Activated naive CD8-positive, alpha-beta T cell treated with anti-CD3 and anti-CD28 coated beads, Interleukin-2, amount 50 U/mL, for 24 hours (primary cell): Measurements from ENCODE around the gene CDKL2.

Experiments used
- ATAC-seq: fragments of 150-1000 bp; cut with Tn5 transposase; one replicate; pipeline ENCODE4 v1.10.0; 2021
- DNase-seq: peaks from one replicate; pipeline ENCODE4 v3.0.0; 2021
- H3K27ac Mint-ChIP-seq: one replicate; pipeline ENCODE4 v1.8.0; 2021; ENCODE audit warnings: mild to moderate bottlenecking, mixed read lengths
- H3K27me3 Mint-ChIP-seq: one replicate; pipeline ENCODE4 v1.8.0; 2021; ENCODE audit warnings: mixed read lengths
- H3K36me3 Mint-ChIP-seq: one replicate; pipeline ENCODE4 v1.8.0; 2021; ENCODE audit warnings: low read depth, mixed read lengths
- H3K4me1 Mint-ChIP-seq: one replicate; pipeline ENCODE4 v1.8.0; 2021; ENCODE audit warnings: mixed read lengths
- H3K4me3 Mint-ChIP-seq: one replicate; pipeline ENCODE4 v1.8.0; 2021; ENCODE audit warnings: mild to moderate bottlenecking, moderate library complexity, mixed read lengths
- H3K9me3 Mint-ChIP-seq: one replicate; pipeline ENCODE4 v1.8.0; 2021; ENCODE audit warnings: mixed read lengths

Gene CDKL2

DNA sequence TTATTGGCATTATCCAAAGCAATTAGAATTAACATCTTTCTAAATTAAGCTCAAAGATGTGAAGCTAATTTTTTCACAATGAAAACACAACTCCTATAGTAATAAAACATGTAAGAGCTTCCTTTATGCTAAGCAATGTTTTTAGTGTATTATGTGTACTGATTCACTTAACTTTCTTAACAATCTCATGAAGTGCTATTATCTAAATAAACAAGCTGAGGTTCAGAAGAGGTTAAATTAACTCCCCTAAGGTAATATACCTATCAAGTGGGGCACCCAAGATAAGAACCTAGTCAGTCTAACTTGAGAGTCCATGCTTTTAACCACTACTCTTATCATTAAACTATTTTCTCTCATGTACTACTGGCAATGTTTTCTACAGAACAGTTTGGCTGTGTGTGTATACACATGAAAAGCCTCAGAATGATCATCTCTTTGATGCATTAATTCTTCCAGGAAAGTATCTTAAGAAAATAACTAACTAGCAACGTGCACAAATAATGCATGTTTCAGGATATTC lies 29.2 kb upstream of the CDKL2 start:
- Mint-ChIP-seq H3K36me3 (peaks cover 66% of the 10 kb centered on the region), H3K27ac (no peak overlapping the region), H3K9me3 (no peaks in the 10 kb centered on the region), H3K27me3 (no peaks in the 10 kb centered on the region), H3K4me1 (peaks cover 66% of the 10 kb centered on the region), H3K4me3 (no peak overlapping the region)
- DNase-seq (no peak), ATAC-seq (no peak)

DNA sequence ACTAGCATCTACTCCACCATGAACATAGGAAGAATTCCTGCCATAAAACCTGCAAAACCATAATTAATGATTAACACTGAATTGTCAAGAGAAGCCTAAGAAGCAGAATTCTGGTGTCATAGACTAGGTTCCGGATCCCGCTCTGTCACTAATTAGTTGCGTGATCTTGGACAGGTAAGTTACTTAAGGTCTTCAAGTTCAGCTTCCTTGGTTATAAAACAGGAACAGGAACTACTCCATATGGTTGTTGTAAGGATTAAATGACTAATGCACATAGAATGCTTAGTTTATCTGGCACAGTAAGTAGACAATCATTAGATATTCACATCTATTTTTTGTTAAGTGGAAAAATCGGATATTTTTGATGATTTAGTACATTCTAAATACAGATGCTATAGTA lies 28.5 kb upstream of the CDKL2 start:
- no peak for DNase-seq
- peaks cover 73% of the 10 kb centered on the region for H3K36me3 Mint-ChIP-seq
- H3K27ac Mint-ChIP-seq: peak overlapping the region; percentile 43

DNA sequence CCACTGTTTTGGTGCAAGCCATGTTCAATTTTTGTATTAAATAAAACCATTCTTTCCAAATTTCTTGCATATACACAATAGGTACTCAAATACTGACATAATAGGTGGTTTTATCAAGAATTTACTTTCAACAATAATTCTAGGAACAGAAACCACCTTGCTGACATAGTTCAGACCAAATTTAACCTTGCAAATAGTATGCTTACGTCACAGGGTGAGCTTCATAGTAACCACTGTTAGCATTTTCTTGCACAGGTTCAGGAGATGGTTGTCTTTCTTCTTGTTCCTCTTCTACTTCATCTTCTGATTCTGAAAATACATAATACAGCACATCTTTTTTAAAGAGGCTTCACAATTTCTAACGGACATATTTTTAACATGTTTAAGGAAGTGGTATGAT lies 25.2 kb upstream of the CDKL2 start:
- peak overlapping the region; percentile 77 for H3K27ac Mint-ChIP-seq
- no peak for DNase-seq
- peak; percentile 75 for ATAC-seq
- peaks cover 76% of the 10 kb centered on the region for H3K36me3 Mint-ChIP-seq
- peaks cover 72% of the 10 kb centered on the region for H3K4me1 Mint-ChIP-seq
- H3K4me3 Mint-ChIP-seq: peak overlapping the region; percentile 34
- no peaks in the 10 kb centered on the region for H3K9me3 Mint-ChIP-seq
- H3K27me3 Mint-ChIP-seq: no peaks in the 10 kb centered on the region

More for the DNA sequence above, 28.5 kb upstream of the CDKL2 start:
- Mint-ChIP-seq H3K27me3 (no peaks in the 10 kb centered on the region), H3K9me3 (no peaks in the 10 kb centered on the region), H3K4me1 (peaks cover 68% of the 10 kb centered on the region), H3K4me3 (no peak overlapping the region)
- ATAC-seq: no peak

DNA sequence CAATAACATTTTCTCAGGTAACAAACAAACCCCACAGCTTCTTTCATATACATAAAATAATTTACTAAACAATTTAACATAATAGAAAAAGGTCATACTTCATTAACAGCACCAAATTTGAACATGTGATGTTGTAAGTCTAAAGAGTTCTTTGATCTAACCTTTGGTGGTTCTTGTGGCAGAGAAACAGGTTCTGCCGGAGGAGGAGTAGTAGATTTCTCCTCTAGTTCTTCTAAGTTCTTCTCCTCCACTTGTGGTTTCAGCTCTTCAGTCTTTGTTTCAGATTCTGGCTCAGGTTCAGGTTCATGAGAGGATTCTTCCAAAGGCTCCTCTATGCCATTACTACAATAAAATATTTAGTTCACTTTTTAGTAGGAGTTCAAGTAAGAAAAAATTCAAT lies 24.6 kb upstream of the CDKL2 start:
- no peak for DNase-seq
- H3K27me3 Mint-ChIP-seq: no peaks in the 10 kb centered on the region
- H3K36me3 Mint-ChIP-seq: peaks cover 75% of the 10 kb centered on the region
- peak overlapping the region; percentile 36 for H3K4me3 Mint-ChIP-seq
- H3K27ac Mint-ChIP-seq: peak overlapping the region; percentile 77
- H3K9me3 Mint-ChIP-seq: no peaks in the 10 kb centered on the region
- ATAC-seq: peak; percentile 21
- peaks cover 70% of the 10 kb centered on the region for H3K4me1 Mint-ChIP-seq

DNA sequence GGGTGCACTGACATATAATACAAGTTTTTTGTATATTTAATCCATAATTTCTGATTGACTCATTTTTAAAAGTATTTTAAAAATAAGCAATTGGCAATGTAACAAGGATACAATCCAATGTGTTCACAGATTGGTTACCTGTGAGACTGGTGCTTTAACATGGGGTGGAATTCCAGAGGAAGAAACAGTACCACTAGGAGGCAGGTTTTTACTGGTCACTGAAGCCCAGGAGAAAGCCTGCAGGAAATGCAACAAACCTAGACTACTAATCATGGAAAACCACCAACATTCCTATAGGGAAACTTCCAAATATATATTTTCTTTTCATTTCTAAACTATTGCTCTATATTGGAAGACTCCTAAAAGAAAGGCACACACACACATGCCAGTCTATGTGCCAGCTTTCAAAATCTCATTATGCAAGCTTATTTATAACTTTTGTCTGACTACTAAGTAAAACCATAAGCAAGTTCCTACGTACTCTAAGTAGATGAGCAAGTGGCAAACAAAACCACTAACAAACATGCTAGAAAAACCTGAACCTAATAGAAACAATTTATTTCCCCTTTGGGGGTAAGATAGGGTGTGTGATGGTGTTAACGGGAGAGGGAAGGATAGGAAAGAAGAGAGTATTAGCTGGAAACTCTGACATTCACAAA lies 23.6 kb upstream of the CDKL2 start:
- Mint-ChIP-seq H3K27me3 (no peaks in the 10 kb centered on the region), H3K4me1 (peaks cover 66% of the 10 kb centered on the region), H3K9me3 (no peaks in the 10 kb centered on the region), H3K4me3 (no peak overlapping the region), H3K36me3 (peaks cover 72% of the 10 kb centered on the region), H3K27ac (peak overlapping the region; percentile 77)
- DNase-seq (no peak), ATAC-seq (peak; percentile 50)

DNA sequence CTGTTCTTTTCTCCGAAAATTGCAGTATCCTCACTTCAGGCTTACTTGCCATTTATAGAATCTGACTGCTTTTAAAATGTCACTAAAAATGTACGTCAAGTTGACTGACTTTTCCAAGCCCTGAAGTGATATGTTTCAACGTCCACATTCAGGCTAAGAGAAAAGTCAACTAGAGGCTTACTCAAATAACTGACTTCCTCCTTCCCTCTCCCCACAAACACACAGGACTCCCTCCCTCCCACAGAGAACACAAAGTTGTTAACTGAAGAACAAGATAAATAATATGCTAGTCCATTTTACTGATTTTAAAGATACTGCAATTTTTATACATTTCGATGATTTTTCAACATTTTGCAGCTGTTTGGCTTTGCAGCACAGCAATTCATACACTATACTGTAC lies 13.8 kb upstream of the CDKL2 start:
- no peak for DNase-seq
- H3K4me1 Mint-ChIP-seq: peaks cover 9% of the 10 kb centered on the region
- H3K9me3 Mint-ChIP-seq: no peaks in the 10 kb centered on the region
- no peak for ATAC-seq
- no peaks in the 10 kb centered on the region for H3K27me3 Mint-ChIP-seq
- H3K27ac Mint-ChIP-seq: no peak overlapping the region
- no peak overlapping the region for H3K4me3 Mint-ChIP-seq
- H3K36me3 Mint-ChIP-seq: peaks cover 62% of the 10 kb centered on the region

DNA sequence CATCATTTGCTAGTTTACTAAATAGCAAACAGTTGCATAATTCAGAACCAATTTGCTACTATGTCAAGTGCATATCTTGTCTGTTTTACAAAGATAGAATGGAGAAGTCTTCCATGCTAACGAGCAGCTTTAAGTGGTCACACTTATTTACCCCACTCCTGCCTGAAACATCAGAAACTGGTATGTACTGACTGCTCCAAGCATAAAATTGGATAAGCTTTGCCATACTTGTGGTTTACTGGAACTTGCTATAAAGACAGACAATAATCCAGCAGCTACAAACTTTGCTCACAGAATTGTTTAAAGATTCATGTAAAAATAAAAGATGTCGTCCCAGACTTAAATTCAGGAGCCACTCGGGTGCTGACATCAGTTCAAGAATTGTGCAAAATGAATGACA lies 13.3 kb upstream of the CDKL2 start:
- Mint-ChIP-seq H3K4me1 (peaks cover 9% of the 10 kb centered on the region), H3K4me3 (no peak overlapping the region), H3K27ac (no peak overlapping the region), H3K9me3 (no peaks in the 10 kb centered on the region), H3K27me3 (no peaks in the 10 kb centered on the region), H3K36me3 (peaks cover 59% of the 10 kb centered on the region)
- ATAC-seq (no peak), DNase-seq (no peak)

DNA sequence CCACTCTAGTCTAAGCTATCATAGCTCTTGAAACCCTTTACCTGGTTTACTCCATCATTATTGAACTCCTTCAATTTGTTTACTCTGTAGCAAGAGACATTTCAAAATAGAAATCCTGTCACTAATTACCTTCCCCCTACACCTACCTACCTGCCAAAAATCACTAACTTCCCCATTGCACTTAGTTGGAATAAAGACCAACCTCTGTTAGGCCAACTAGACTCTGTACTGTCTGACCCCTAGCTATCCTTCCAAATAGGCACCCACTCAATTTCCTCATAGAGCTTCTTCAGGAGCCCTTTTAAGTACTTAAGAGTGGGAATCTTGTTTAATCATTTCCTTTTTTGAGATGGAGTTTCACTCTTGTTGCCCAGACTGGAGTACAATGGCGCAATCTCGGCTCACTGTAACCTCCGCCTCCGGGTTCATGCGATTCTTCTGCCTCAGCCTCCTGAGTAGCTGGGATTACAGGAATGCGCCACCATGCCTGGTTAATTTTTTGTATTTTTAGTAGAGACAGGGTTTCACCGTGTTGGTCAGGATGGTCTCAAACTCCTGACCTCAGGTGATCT lies 8.9 kb upstream of the CDKL2 start:
- H3K27ac Mint-ChIP-seq: peak overlapping the region; percentile 56
- H3K4me3 Mint-ChIP-seq: no peak overlapping the region
- H3K27me3 Mint-ChIP-seq: no peaks in the 10 kb centered on the region
- ATAC-seq (no peak), DNase-seq (no peak)
- peaks cover 23% of the 10 kb centered on the region for H3K36me3 Mint-ChIP-seq
- H3K9me3 Mint-ChIP-seq: no peaks in the 10 kb centered on the region
- peaks cover 7% of the 10 kb centered on the region for H3K4me1 Mint-ChIP-seq

DNA sequence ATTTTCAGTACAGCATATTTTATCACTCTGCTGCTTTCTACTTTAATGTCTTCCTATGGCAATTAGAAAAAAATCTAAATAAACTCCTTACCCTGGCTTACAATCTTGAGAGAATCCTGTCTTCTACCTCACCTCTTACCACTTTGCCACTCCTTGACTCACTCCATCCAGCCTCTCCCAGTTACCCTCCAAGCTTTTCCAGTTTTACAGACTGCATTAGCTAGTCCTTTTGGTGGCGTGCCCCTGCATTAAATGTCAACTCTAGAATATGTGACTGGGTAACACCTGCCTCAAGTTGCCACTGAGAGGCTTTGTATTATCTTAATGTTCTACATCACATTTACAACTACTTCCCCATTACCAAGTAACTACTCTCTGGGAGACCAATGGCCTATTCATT lies 7.5 kb upstream of the CDKL2 start:
- ATAC-seq (no peak), DNase-seq (no peak)
- Mint-ChIP-seq H3K27ac (peak overlapping the region; percentile 5), H3K27me3 (no peaks in the 10 kb centered on the region), H3K4me3 (no peak overlapping the region), H3K9me3 (no peaks in the 10 kb centered on the region), H3K4me1 (peaks cover 13% of the 10 kb centered on the region), H3K36me3 (peaks cover 14% of the 10 kb centered on the region)

DNA sequence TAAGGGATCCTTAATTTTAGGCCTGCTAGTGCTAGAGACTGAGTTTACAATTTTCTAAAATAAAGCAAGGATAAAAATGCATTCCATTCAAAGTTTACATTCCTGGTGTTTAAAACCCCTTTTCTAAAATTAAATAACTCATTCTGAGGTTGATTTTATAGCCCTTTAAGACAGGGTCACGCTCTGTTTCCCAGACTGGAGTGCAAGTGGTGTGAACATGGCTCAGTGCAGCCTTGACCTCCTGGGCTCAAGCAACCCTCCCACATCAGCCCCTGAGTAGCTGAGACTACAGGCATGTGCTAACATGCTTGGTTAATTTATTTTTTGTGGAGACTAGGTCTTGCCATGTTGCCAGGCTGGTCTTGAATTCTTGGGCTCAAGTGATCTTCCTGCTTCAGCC lies 6.8 kb upstream of the CDKL2 start:
- DNase-seq: no peak
- Mint-ChIP-seq H3K4me3 (no peak overlapping the region), H3K9me3 (no peaks in the 10 kb centered on the region)

DNA sequence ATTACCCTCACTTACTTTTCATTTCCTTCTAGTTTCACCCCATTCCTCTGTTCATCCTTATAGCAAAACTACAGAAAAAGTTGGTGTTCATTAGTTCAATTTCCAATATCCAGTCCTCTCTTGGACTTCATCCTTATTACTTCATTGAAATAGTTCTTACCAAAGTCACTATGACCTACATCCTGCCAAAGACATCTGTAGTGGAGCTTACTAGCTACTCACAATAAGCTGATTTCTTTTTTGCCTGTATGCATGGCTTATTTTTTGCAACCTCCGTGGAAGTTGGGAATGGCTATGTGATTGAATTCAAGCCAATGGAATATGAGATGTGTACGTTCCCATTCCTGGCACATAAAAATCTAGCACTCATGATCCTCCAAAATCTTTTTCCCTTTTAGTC lies 4.6 kb upstream of the CDKL2 start:
- ATAC-seq: no peak
- H3K4me1 Mint-ChIP-seq: peaks cover 22% of the 10 kb centered on the region
- no peak overlapping the region for H3K27ac Mint-ChIP-seq
- DNase-seq: no peak
- no peak overlapping the region for H3K4me3 Mint-ChIP-seq
- H3K36me3 Mint-ChIP-seq: peaks cover 3% of the 10 kb centered on the region
- no peaks in the 10 kb centered on the region for H3K9me3 Mint-ChIP-seq
- H3K27me3 Mint-ChIP-seq: peaks cover 2% of the 10 kb centered on the region

More for the DNA sequence above, 6.8 kb upstream of the CDKL2 start:
- ATAC-seq: no peak
- Mint-ChIP-seq H3K27ac (no peak overlapping the region), H3K27me3 (no peaks in the 10 kb centered on the region), H3K4me1 (peaks cover 13% of the 10 kb centered on the region), H3K36me3 (peaks cover 12% of the 10 kb centered on the region)

DNA sequence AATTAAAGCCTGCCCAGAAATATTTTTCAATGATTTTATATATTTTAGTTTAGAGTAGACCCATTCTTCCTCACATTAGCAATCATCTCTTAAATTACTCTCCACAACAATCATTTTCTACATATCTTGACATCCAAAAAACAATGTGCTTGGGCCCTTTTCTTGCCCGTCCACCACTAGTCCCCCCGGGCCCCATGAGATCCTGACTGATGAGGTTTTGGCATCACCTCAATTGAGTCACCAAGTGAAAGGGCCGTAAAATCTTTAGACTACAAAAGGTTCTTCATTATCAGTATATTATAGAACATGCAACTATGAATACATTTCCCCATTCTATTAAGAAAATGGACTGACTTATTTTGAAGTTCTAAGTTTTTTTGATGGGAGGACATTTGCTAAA lies 4.0 kb upstream of the CDKL2 start:
- DNase-seq (no peak), ATAC-seq (no peak)
- no peaks in the 10 kb centered on the region for H3K36me3 Mint-ChIP-seq
- H3K4me1 Mint-ChIP-seq: peaks cover 19% of the 10 kb centered on the region
- peaks cover 2% of the 10 kb centered on the region for H3K27me3 Mint-ChIP-seq
- no peaks in the 10 kb centered on the region for H3K9me3 Mint-ChIP-seq
- no peak overlapping the region for H3K27ac Mint-ChIP-seq
- no peak overlapping the region for H3K4me3 Mint-ChIP-seq

DNA sequence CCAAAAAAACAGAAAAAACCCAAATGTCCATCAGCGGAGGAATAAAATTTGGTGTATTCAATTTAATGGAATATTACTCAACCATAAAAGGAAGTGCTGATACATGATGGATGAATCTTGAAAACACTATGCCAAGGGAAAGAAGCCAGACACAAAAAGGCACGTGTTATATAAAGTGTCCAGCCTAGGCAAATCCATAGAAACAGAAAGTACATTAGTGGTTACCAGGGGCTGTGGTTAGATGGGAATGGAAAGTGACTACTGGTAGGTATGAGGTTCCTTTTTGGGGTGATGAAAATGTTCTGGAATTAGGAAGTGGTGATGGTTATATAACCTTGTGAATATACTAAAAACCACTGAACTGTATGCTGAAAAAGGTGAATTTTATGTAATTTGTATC lies 3.5 kb upstream of the CDKL2 start:
- no peaks in the 10 kb centered on the region for H3K36me3 Mint-ChIP-seq
- ATAC-seq: no peak
- no peak overlapping the region for H3K27ac Mint-ChIP-seq
- peaks cover 2% of the 10 kb centered on the region for H3K27me3 Mint-ChIP-seq
- no peaks in the 10 kb centered on the region for H3K9me3 Mint-ChIP-seq
- peaks cover 19% of the 10 kb centered on the region for H3K4me1 Mint-ChIP-seq
- no peak overlapping the region for H3K4me3 Mint-ChIP-seq
- DNase-seq: no peak

DNA sequence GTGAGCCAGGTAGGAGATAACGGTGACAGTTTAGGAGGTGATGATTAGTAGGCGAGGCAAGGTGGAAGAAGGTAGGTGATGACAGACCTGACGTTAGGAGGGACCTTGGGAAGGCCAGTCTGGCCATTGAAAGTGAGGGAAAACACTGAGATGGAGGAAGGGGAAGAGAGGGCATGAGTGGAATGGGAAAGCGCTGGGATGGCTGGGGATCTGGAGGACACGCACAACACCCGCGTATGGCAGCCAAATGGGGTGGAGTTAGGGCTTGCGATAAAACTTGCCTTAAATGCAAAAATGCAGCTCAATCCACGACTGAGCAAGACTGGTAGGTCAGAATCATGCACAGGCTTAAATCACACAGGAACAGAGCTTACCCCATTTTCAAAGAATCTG lies 605 bp upstream of the CDKL2 start:
- H3K27ac Mint-ChIP-seq: peak overlapping the region; percentile 48
- H3K27me3 Mint-ChIP-seq: peaks cover 2% of the 10 kb centered on the region
- ATAC-seq (no peak), DNase-seq (no peak)
- no peaks in the 10 kb centered on the region for H3K36me3 Mint-ChIP-seq
- H3K4me3 Mint-ChIP-seq: peak overlapping the region; percentile 80
- peaks cover 19% of the 10 kb centered on the region for H3K4me1 Mint-ChIP-seq
- no peaks in the 10 kb centered on the region for H3K9me3 Mint-ChIP-seq

DNA sequence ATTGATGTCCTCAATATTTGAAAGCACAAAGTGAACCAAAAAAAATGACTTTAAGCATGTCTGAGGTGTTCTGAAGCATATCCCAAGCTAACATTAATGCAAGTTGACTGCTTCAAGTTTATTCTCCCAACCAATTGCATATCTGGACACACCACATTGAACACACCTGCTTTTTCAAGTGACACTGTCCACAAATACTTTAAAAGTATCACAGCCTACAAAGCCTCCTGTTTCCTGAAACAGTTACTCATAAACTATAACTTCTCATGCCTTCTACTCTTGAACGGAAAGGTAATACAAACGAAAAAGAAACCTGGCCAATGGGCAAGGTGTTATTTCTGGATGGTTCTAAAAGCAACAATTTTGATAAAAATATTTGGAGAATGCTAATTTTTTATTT lies 1.1 kb downstream of the CDKL2 start:
- no peak for ATAC-seq
- no peak overlapping the region for H3K27ac Mint-ChIP-seq
- no peak overlapping the region for H3K4me3 Mint-ChIP-seq
- DNase-seq: no peak
- no peaks in the 10 kb centered on the region for H3K36me3 Mint-ChIP-seq
- H3K27me3 Mint-ChIP-seq: peaks cover 2% of the 10 kb centered on the region
- no peaks in the 10 kb centered on the region for H3K9me3 Mint-ChIP-seq
- peaks cover 19% of the 10 kb centered on the region for H3K4me1 Mint-ChIP-seq
